T-helper 17 cell (primary cell): Measurements from ENCODE around the gene ZC3H12C. TPM values are rescaled to one million over a fixed set of nuclear protein-coding genes. Genes with fewer than 3 reads are reported as not detected.
A peak's percentile ranks its signal among the peaks of the same experiment; 100 is the strongest.

Experiments
- ATAC-seq: fragments of 150-1000 bp; cut with Tn5 transposase; 2 replicates; pipeline ENCODE4 v1.10.0; 2021; ENCODE audit warnings: mild to moderate bottlenecking, moderate library complexity
- DNase-seq, 3 donors: peaks; one replicate each; pipeline versions ENCODE4 v3.0.0 to v3.0.0-alpha.2; 2020 to 2021
- H3K9me3 ChIP-seq: one replicate; pipeline ENCODE4 v1.7.0; 2013; ENCODE audit warnings: low read length, mild to moderate bottlenecking; ENCODE audit not compliant: control insufficient read depth, poor library complexity, severe bottlenecking
- H3K27ac Mint-ChIP-seq: one replicate; pipeline ENCODE4 v1.8.0; 2022; ENCODE audit warnings: mild to moderate bottlenecking, moderate library complexity, mixed read lengths
- H3K27me3 Mint-ChIP-seq: one replicate; pipeline ENCODE4 v1.8.0; 2022; ENCODE audit warnings: mixed read lengths
- H3K36me3 Mint-ChIP-seq: one replicate; pipeline ENCODE4 v1.8.0; 2022; ENCODE audit warnings: low read depth, mixed read lengths
- H3K4me1 Mint-ChIP-seq: one replicate; pipeline ENCODE4 v1.8.0; 2022; ENCODE audit warnings: mild to moderate bottlenecking, mixed read lengths
- H3K4me3 Mint-ChIP-seq: one replicate; pipeline ENCODE4 v1.8.0; 2022; ENCODE audit warnings: mild to moderate bottlenecking, moderate library complexity, mixed read lengths
- total RNA-seq, 4 donors: library from RNA in 2 of 4; stranded (reverse) in 2 of 4; gene quantifications; one replicate each; pipeline ENCODE4 v1.2.3 and lab custom pipeline; 2022 to 2026

Gene ZC3H12C
- total RNA-seq, 2 donors from 2014 or later = 0.15 to 0.91 TPM

GRCh38 chr11:110158317-110159200 is 65.4 kb downstream of the ZC3H12C start:
- Mint-ChIP-seq H3K27me3 (peaks cover 29% of the 10 kb centered on the region), H3K36me3 (no peaks in the 10 kb centered on the region), H3K4me1 (no peaks in the 10 kb centered on the region), H3K4me3 (no peak overlapping the region), H3K27ac (no peak overlapping the region)
- ATAC-seq (no peak), DNase-seq (no peak)
- no peaks in the 10 kb centered on the region for H3K9me3 ChIP-seq

DNA sequence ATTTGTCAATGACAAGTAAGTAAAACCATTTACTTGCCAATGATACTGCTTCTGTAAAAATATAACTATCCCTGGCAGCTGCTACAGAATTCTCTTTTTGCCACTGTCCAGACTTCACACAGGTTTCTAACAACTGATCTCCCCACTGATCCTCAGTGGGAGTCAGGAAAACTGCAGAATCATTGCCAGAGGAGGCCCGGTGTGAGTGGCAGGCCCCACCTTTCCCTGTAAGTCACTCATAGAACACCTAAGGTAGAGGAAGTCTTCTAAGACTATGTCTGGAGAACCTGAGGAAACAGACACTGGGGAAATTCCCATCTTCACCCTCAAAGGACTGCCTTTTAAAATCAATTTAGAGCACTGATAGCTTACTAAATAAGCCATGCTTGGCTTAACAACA is 66.3 kb downstream of the ZC3H12C start:
- ATAC-seq (no peak), DNase-seq (no peak)
- Mint-ChIP-seq H3K4me3 (no peak overlapping the region), H3K36me3 (no peaks in the 10 kb centered on the region), H3K27ac (no peak overlapping the region), H3K27me3 (peaks cover 24% of the 10 kb centered on the region), H3K4me1 (no peaks in the 10 kb centered on the region)
- H3K9me3 ChIP-seq = no peaks in the 10 kb centered on the region

- H3K27me3 Mint-ChIP-seq = peaks cover 27% of the 10 kb centered on the region
- no peaks in the 10 kb centered on the region for H3K4me1 Mint-ChIP-seq
- H3K27ac Mint-ChIP-seq = no peak overlapping the region
- H3K36me3 Mint-ChIP-seq = no peaks in the 10 kb centered on the region
- H3K4me3 Mint-ChIP-seq = no peak overlapping the region
- H3K9me3 ChIP-seq = no peaks in the 10 kb centered on the region
- ATAC-seq (no peak), DNase-seq (no peak)
Observed at GRCh38 chr11:110160016-110160415, 66.8 kb downstream of the ZC3H12C start.

DNA sequence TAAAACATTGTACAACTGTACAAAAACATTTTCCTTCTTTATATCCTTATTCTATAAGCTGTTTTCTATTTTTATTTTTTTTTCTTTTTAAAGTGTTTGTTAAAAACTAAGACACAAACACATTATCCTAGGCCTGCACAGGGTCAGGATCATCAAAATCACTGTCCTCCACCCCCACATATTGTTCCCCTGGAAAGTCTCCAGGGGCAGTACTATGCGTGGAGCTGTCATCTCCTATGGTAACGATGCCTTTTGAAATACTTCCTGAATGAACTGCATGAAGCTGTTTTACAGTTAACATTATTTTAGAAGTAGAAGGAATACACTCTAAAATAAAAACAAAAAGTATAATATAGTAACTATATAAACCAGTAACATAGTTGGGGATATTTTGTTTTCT is 67.2 kb downstream of the ZC3H12C start:
- H3K4me1 Mint-ChIP-seq = no peaks in the 10 kb centered on the region
- H3K9me3 ChIP-seq = no peaks in the 10 kb centered on the region
- no peak overlapping the region for H3K27ac Mint-ChIP-seq
- peaks cover 30% of the 10 kb centered on the region for H3K27me3 Mint-ChIP-seq
- DNase-seq = no peak
- H3K36me3 Mint-ChIP-seq = no peaks in the 10 kb centered on the region
- no peak for ATAC-seq
- no peak overlapping the region for H3K4me3 Mint-ChIP-seq

DNA sequence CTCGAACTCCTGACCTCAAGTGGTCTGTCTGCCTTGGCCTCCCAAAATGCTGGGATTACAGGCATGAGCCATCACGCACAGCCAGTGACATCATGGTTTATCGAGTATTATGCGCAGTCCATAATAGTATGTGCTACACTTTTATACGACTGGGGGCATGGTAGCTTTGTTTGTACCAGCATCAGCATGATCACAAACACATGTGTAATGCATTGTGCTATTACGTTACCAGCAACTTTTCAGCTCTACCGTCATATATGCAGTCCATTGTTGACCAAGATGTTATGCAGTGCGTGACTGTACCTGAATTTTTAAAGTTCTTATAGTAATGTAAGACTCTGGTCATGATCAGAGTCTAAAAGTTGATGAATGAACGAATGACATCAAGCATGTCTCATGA is 67.9 kb downstream of the ZC3H12C start:
- Mint-ChIP-seq H3K27ac (no peak overlapping the region), H3K27me3 (peaks cover 26% of the 10 kb centered on the region), H3K4me1 (no peaks in the 10 kb centered on the region), H3K4me3 (no peak overlapping the region), H3K36me3 (no peaks in the 10 kb centered on the region)
- DNase-seq = no peak
- no peaks in the 10 kb centered on the region for H3K9me3 ChIP-seq
- no peak for ATAC-seq

- H3K9me3 ChIP-seq = no peaks in the 10 kb centered on the region
- H3K4me3 Mint-ChIP-seq = no peak overlapping the region
- ATAC-seq = no peak
- no peak overlapping the region for H3K27ac Mint-ChIP-seq
- no peak for DNase-seq
- H3K4me1 Mint-ChIP-seq = no peaks in the 10 kb centered on the region
- H3K36me3 Mint-ChIP-seq = no peaks in the 10 kb centered on the region
- H3K27me3 Mint-ChIP-seq = peaks cover 26% of the 10 kb centered on the region
Observed at GRCh38 chr11:110162216-110162615, 69.0 kb downstream of the ZC3H12C start.

GRCh38 chr11:110165039-110165925 is 72.1 kb downstream of the ZC3H12C start:
- ATAC-seq (no peak), DNase-seq (no peak)
- Mint-ChIP-seq H3K4me3 (no peak overlapping the region), H3K27ac (no peak overlapping the region), H3K36me3 (no peaks in the 10 kb centered on the region), H3K4me1 (no peaks in the 10 kb centered on the region), H3K27me3 (peaks cover 11% of the 10 kb centered on the region)
- no peaks in the 10 kb centered on the region for H3K9me3 ChIP-seq

- H3K9me3 ChIP-seq = no peaks in the 10 kb centered on the region
- Mint-ChIP-seq H3K4me1 (peaks cover 2% of the 10 kb centered on the region), H3K27me3 (peaks cover 27% of the 10 kb centered on the region), H3K27ac (no peak overlapping the region), H3K36me3 (peaks cover 2% of the 10 kb centered on the region), H3K4me3 (no peak overlapping the region)
- DNase-seq (no peak), ATAC-seq (no peak)
Observed at GRCh38 chr11:110168033-110168803, 75.0 kb downstream of the ZC3H12C start.

GRCh38 chr11:110169738-110170137 is 76.5 kb downstream of the ZC3H12C start:
- H3K4me1 Mint-ChIP-seq = peaks cover 6% of the 10 kb centered on the region
- H3K9me3 ChIP-seq = no peaks in the 10 kb centered on the region
- H3K4me3 Mint-ChIP-seq = no peak overlapping the region
- H3K27ac Mint-ChIP-seq = no peak overlapping the region
- ATAC-seq = no peak
- no peak for DNase-seq
- peaks cover 2% of the 10 kb centered on the region for H3K36me3 Mint-ChIP-seq
- H3K27me3 Mint-ChIP-seq = peaks cover 35% of the 10 kb centered on the region

DNA sequence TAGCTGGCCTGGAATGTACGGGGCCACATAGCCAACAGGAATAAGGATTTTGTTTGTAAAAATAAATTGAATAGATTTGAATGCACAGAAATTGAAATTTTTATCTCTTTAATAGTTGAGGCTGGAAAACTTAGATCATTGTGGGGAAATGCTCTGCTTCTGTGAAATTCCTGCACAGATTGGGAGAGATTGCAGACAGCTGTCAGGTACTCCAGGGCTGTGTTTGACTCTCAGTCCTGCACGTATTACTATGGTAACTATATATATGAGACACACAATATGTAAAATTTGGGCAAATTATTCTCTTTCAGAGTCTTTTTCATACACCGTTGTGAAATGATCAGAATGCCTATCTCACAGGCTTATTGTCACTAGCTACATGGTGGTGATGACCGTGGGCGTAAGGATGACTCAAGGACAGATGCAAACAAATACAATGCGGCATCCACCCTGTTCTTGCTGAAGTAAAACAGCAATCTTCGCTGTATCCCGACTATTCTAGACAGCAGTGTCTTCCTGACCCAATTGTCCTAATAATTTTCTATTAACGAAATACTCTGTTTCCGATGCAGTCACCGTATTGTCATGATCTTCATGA is 79.4 kb downstream of the ZC3H12C start:
- no peak overlapping the region for H3K4me3 Mint-ChIP-seq
- H3K9me3 ChIP-seq = no peaks in the 10 kb centered on the region
- no peak overlapping the region for H3K27ac Mint-ChIP-seq
- H3K27me3 Mint-ChIP-seq = peaks cover 28% of the 10 kb centered on the region
- H3K4me1 Mint-ChIP-seq = peaks cover 9% of the 10 kb centered on the region
- DNase-seq (no peak), ATAC-seq (no peak)
- peaks cover 2% of the 10 kb centered on the region for H3K36me3 Mint-ChIP-seq

- peak overlapping the region; percentile 47 for H3K4me3 Mint-ChIP-seq
- no peaks in the 10 kb centered on the region for H3K9me3 ChIP-seq
- peak; percentile 35 to 54 (median 46) for DNase-seq
- peaks cover 2% of the 10 kb centered on the region for H3K36me3 Mint-ChIP-seq
- peaks cover 28% of the 10 kb centered on the region for H3K27me3 Mint-ChIP-seq
- H3K4me1 Mint-ChIP-seq = peaks cover 11% of the 10 kb centered on the region
- peak; percentile 87 for ATAC-seq
- H3K27ac Mint-ChIP-seq = no peak overlapping the region
Observed at GRCh38 chr11:110173811-110174644, 80.8 kb downstream of the ZC3H12C start.
